ENCODE measurements around the gene PLEKHB1. TPM values are rescaled to one million over a fixed set of nuclear protein-coding genes. Genes with fewer than 3 reads are reported as not detected.

The PLEKHB1 gene
- total RNA-seq, 4 donors from 2014 or later = 7.2 to 23.5 (median 9.6) TPM

GRCh38 chr11:73653996-73654395 is 7.6 kb downstream of the PLEKHB1 start:
- H3K27me3 ChIP-seq = no peaks in the 10 kb centered on the region
- intact Hi-C loops (cut with DNase I; ENCODE audit: low total_unique reads) = no loop called here
- TF ChIP-seq POLR2AphosphoS5 (IDR thresholded peaks at IDR 0.05) = no peak
- TF ChIP-seq, protein P1, sequence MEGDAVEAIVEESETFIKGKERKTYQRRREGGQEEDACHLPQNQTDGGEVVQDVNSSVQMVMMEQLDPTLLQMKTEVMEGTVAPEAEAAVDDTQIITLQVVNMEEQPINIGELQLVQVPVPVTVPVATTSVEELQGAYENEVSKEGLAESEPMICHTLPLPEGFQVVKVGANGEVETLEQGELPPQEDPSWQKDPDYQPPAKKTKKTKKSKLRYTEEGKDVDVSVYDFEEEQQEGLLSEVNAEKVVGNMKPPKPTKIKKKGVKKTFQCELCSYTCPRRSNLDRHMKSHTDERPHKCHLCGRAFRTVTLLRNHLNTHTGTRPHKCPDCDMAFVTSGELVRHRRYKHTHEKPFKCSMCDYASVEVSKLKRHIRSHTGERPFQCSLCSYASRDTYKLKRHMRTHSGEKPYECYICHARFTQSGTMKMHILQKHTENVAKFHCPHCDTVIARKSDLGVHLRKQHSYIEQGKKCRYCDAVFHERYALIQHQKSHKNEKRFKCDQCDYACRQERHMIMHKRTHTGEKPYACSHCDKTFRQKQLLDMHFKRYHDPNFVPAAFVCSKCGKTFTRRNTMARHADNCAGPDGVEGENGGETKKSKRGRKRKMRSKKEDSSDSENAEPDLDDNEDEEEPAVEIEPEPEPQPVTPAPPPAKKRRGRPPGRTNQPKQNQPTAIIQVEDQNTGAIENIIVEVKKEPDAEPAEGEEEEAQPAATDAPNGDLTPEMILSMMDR (IDR thresholded peaks at IDR 0.05) = no peak
- no peak for TF ChIP-seq POLR2A (IDR thresholded peaks at IDR 0.05)
- TF ChIP-seq EP300 (IDR thresholded peaks at IDR 0.05; ENCODE audit: low read depth) = no peak
- WGBS, 2 donors (ENCODE audit: low coverage in 1 of 2) = 82 to 95% methylated on average over 2 to 5 of the region's 5 CpGs
- H3K9me3 ChIP-seq = no peaks in the 10 kb centered on the region
- H3K4me3 ChIP-seq = no peak overlapping the region
- DNase-seq = no peak
- H3K27ac ChIP-seq = no peak overlapping the region
- H3K4me1 ChIP-seq = no peaks in the 10 kb centered on the region
- no peaks in the 10 kb centered on the region for H3K36me3 ChIP-seq
- in situ Hi-C loops (cut with MboI; ENCODE audit: low pct_ligation_motif_present in 1 of 4, low pct_unique_long_range_greater_than_20kb in 1 of 4, low sequenced_read_pairs in 3 of 4) = no loop called here

DNA sequence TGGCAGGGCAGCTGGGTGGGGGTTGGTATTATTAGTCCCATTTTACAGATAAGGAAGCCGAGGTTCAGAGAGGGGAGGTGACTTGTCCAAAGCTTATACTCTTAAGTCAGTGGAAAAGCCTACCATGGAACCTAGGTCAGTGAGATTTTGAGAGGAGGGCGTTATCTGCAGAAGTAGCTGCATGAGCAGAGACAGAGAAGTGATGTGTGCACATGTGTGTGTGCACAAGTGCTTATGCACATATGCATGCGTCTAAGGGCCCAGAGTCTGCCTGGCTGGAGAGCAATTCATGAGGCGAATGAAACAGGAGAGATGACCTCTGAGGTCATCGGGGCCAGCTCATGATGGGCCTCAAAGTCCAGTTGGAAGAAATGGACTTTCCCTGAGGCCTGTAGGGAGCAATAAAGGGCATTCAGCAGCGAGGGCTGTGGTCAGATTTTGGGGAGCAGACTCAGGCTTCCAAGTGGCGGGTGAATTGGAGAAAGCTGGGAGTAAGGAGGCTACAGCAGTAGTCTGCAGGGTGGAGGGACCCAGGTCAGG is 8.2 kb downstream of the PLEKHB1 start:
- TF ChIP-seq POLR2A (IDR thresholded peaks at IDR 0.05) (no peak), POLR2AphosphoS5 (IDR thresholded peaks at IDR 0.05) (no peak), EP300 (IDR thresholded peaks at IDR 0.05; ENCODE audit: low read depth) (no peak)
- TF ChIP-seq, protein P1 (IDR thresholded peaks at IDR 0.05) = no peak
- Histone ChIP-seq H3K4me3 (no peak overlapping the region), H3K36me3 (no peaks in the 10 kb centered on the region), H3K9me3 (no peaks in the 10 kb centered on the region), H3K4me1 (no peaks in the 10 kb centered on the region), H3K27me3 (no peaks in the 10 kb centered on the region), H3K27ac (no peak overlapping the region)
- DNase-seq = no peak
- intact Hi-C loops (cut with DNase I; ENCODE audit: low total_unique reads) = no loop called here
- WGBS, 2 donors (ENCODE audit: low coverage in 1 of 2) = 84 to 88% methylated on average over 5 to 7 of the region's 7 CpGs
- in situ Hi-C loops (cut with MboI; ENCODE audit: low pct_ligation_motif_present in 1 of 4, low pct_unique_long_range_greater_than_20kb in 1 of 4, low sequenced_read_pairs in 3 of 4) = no loop called here

GRCh38 chr11:73655686-73656085 is 9.3 kb downstream of the PLEKHB1 start:
- Histone ChIP-seq H3K4me3 (no peak overlapping the region), H3K9me3 (no peaks in the 10 kb centered on the region), H3K4me1 (peaks cover 3 to 6% (median 5%) of the 10 kb centered on the region in 4 donors), H3K27ac (no peak overlapping the region), H3K36me3 (no peaks in the 10 kb centered on the region), H3K27me3 (no peaks in the 10 kb centered on the region)
- intact Hi-C loops (cut with DNase I; ENCODE audit: low total_unique reads) (no loop called here), in situ Hi-C loops (cut with MboI; ENCODE audit: low pct_ligation_motif_present in 1 of 4, low pct_unique_long_range_greater_than_20kb in 1 of 4, low sequenced_read_pairs in 3 of 4) (no loop called here)
- DNase-seq = no peak
- WGBS, 2 donors (ENCODE audit: low coverage in 1 of 2) = 91% methylated on average over 8 of the region's 8 CpGs; no CpG with 5 or more reads in 1 of the 2 donors
- TF ChIP-seq EP300 (IDR thresholded peaks at IDR 0.05; ENCODE audit: low read depth) (no peak), POLR2AphosphoS5 (IDR thresholded peaks at IDR 0.05) (no peak), POLR2A (IDR thresholded peaks at IDR 0.05) (no peak)
- TF ChIP-seq, protein P1 (IDR thresholded peaks at IDR 0.05) = no peak

DNA sequence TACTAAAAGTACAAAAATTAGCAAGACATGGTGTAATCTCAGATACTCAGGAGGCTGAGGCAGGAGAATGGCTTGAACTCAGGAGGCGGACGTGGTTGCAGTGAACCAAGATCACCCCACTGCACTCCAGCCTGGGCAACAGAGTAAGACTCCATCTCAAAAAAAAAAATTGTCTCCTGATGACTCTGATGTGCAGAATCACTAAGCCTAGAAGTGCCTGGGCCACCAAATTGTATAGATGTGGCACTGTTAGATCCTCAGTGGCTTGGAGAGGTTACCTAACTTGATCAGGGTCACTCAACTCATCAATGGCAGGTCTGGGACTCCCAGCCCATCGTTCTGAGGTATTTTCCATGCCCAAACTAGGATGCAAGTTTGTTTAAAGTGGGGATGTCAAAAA is 10.6 kb downstream of the PLEKHB1 start:
- no peak overlapping the region for H3K4me3 ChIP-seq
- TF ChIP-seq EP300 (IDR thresholded peaks at IDR 0.05; ENCODE audit: low read depth) = no peak
- TF ChIP-seq POLR2A (IDR thresholded peaks at IDR 0.05) = no peak
- TF ChIP-seq, protein P1 (IDR thresholded peaks at IDR 0.05) = no peak
- no peak for TF ChIP-seq POLR2AphosphoS5 (IDR thresholded peaks at IDR 0.05)
- no peaks in the 10 kb centered on the region for H3K9me3 ChIP-seq
- in situ Hi-C loops (cut with MboI; ENCODE audit: low pct_ligation_motif_present in 1 of 4, low pct_unique_long_range_greater_than_20kb in 1 of 4, low sequenced_read_pairs in 3 of 4) (no loop called here), intact Hi-C loops (cut with DNase I; ENCODE audit: low total_unique reads) (no loop called here)
- 78% methylated on average over 3 of the region's 3 CpGs; no CpG with 5 or more reads in 1 of the 2 donors for WGBS, 2 donors (ENCODE audit: low coverage in 1 of 2)
- no peaks in the 10 kb centered on the region for H3K36me3 ChIP-seq
- no peak overlapping the region for H3K27ac ChIP-seq
- H3K4me1 ChIP-seq = peaks cover 5 to 13% (median 10%) of the 10 kb centered on the region in 4 donors
- no peaks in the 10 kb centered on the region for H3K27me3 ChIP-seq
- DNase-seq = no peak

Measured in transverse colon (tissue), 4 donors.